MM.1S (cell line): ENCODE data around the gene APBB1IP.

Experiments used
- DNase-seq: peaks from one replicate; pipeline ENCODE4 v3.0.0-alpha.2; 2015
- H2AFZ ChIP-seq: fragments of 300-600 bp; sonication (generic); 2 replicates; pipeline ENCODE4 v1.6.0; 2016; ENCODE audit warnings: antibody characterized with exemption, low read length
- H3F3A ChIP-seq: fragments of 300-600 bp; sonication (generic); 2 replicates; pipeline ENCODE4 v1.6.1; 2016; ENCODE audit warnings: mild to moderate bottlenecking, antibody characterized with exemption, low read length, moderate library complexity, mixed read lengths; ENCODE audit not compliant: insufficient read depth
- H3K27ac ChIP-seq: fragments of 300-600 bp; sonication (generic); 2 replicates; pipeline ENCODE4 v1.5.1; 2016; ENCODE audit warnings: mild to moderate bottlenecking, low read length
- H3K27me3 ChIP-seq: fragments of 300-600 bp; sonication (generic); replicated peaks from 2 replicates; pipeline ENCODE4 v1.6.0; 2016; ENCODE audit warnings: low read length; ENCODE audit not compliant: insufficient read depth
- H3K36me3 ChIP-seq: fragments of 300-600 bp; sonication (generic); replicated peaks from 2 replicates; pipeline ENCODE4 v1.6.1; 2016; ENCODE audit warnings: mild to moderate bottlenecking, low read length, mixed read lengths; ENCODE audit not compliant: insufficient read depth
- H3K4me1 ChIP-seq: fragments of 300-600 bp; sonication (generic); 2 replicates; pipeline ENCODE4 v1.6.1; 2016; ENCODE audit warnings: low read length, mixed read lengths
- H3K4me2 ChIP-seq: fragments of 300-600 bp; sonication (generic); 2 replicates; pipeline ENCODE4 v1.6.0; 2016; ENCODE audit warnings: low read depth, low read length
- H3K4me3 ChIP-seq: fragments of 300-600 bp; sonication (generic); 2 replicates; pipeline ENCODE4 v1.5.1; 2016; ENCODE audit warnings: low read length, mixed read lengths
- H3K79me2 ChIP-seq: fragments of 300-600 bp; sonication (generic); 2 replicates; pipeline ENCODE4 v1.6.1; 2016; ENCODE audit warnings: mixed run types, low read length, mixed read lengths
- H3K9ac ChIP-seq: fragments of 300-600 bp; sonication (generic); 2 replicates; pipeline ENCODE4 v1.6.1; 2016; ENCODE audit warnings: low read length, mixed read lengths
- H3K9me2 ChIP-seq: fragments of 300-600 bp; sonication (generic); replicated peaks from 2 replicates; pipeline ENCODE4 v1.6.1; 2016; ENCODE audit warnings: mild to moderate bottlenecking, low read length, mixed read lengths; ENCODE audit not compliant: insufficient read depth
- H3K9me3 ChIP-seq: fragments of 300-600 bp; sonication (generic); replicated peaks from 2 replicates; pipeline ENCODE4 v1.6.1; 2016; ENCODE audit warnings: mild to moderate bottlenecking, low read length, mixed read lengths; ENCODE audit not compliant: insufficient read depth
- H4K20me1 ChIP-seq: fragments of 300-600 bp; sonication (generic); 2 replicates; pipeline ENCODE4 v1.6.1; 2016; ENCODE audit warnings: mild to moderate bottlenecking, low read length, moderate library complexity, mixed read lengths; ENCODE audit not compliant: insufficient read depth
- EZH2 ChIP-seq: fragments of 300-600 bp; sonication (generic); optimal IDR thresholded peaks from 2 replicates; pipeline ENCODE3; 2017; ENCODE audit warnings: low read depth, mild to moderate bottlenecking, antibody characterized with exemption, low read length, mixed read lengths
- EZH2phosphoT487 ChIP-seq: fragments of 300-600 bp; sonication (generic); IDR thresholded peaks from 2 replicates; pipeline ENCODE4 v1.6.1; 2018; ENCODE audit warnings: antibody characterized with exemption, low read length
- TF ChIP-seq, protein P1 (sequence below): fragments of 300-600 bp; sonication (generic); IDR thresholded peaks from 2 replicates; pipeline ENCODE4 v1.5.1; 2016; ENCODE audit warnings: antibody characterized with exemption, low read length, mixed read lengths

APBB1IP gene

DNA sequence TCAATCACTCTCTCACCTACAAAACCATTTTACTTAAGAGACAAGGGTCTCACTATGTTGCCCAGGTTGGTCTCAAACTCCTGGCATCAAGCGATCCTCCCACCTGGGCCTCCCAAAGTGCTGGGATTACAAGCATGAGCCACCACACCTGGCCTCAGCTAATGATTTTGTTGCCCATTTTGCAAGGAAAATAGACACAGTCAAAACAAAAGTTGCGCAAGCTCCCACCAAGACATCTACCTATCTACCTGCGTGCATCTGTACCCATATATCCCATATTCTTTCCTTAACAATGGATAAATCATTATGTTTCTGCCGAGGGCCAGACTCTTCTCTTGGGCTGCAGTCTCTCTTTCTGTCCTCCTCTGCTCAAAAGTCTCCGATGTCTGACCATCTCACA is 67.3 kb downstream of the APBB1IP start:
- Histone ChIP-seq H4K20me1 (no peaks in the 10 kb centered on the region), H3K27me3 (no peaks in the 10 kb centered on the region), H3K4me3 (no peak overlapping the region), H3K9me2 (no peaks in the 10 kb centered on the region), H3F3A (no peaks in the 10 kb centered on the region), H3K9ac (no peak overlapping the region), H3K79me2 (no peaks in the 10 kb centered on the region), H3K4me1 (no peaks in the 10 kb centered on the region), H3K27ac (no peak overlapping the region), H3K9me3 (no peaks in the 10 kb centered on the region), H3K4me2 (no peak overlapping the region), H3K36me3 (no peaks in the 10 kb centered on the region), H2AFZ (no peak overlapping the region)
- DNase-seq, result no peak
- no peak for TF ChIP-seq EZH2phosphoT487
- TF ChIP-seq, protein P1, sequence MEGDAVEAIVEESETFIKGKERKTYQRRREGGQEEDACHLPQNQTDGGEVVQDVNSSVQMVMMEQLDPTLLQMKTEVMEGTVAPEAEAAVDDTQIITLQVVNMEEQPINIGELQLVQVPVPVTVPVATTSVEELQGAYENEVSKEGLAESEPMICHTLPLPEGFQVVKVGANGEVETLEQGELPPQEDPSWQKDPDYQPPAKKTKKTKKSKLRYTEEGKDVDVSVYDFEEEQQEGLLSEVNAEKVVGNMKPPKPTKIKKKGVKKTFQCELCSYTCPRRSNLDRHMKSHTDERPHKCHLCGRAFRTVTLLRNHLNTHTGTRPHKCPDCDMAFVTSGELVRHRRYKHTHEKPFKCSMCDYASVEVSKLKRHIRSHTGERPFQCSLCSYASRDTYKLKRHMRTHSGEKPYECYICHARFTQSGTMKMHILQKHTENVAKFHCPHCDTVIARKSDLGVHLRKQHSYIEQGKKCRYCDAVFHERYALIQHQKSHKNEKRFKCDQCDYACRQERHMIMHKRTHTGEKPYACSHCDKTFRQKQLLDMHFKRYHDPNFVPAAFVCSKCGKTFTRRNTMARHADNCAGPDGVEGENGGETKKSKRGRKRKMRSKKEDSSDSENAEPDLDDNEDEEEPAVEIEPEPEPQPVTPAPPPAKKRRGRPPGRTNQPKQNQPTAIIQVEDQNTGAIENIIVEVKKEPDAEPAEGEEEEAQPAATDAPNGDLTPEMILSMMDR, result no peak
- TF ChIP-seq EZH2, result no peak

DNA sequence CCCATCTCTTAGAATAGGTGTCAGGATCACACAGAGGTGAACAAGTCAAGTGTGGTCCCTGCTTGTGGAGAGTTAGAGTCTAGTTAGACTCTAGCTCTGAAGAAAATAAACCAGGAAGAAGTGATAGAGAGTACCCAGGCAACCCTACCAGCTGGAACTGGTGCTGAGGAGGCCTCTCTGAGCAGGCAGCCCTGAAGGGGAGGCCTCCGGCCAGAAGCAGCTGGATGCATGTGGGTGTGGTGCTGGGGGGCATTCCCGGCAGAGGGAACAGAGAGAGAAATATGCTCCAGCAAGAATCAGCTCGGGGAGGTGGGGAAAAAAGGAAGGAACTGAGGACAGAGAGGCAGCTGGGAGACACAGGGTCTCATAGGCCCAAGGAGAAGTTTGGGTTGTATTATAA is 68.6 kb downstream of the APBB1IP start:
- Histone ChIP-seq H3K9ac (no peak overlapping the region), H3F3A (no peaks in the 10 kb centered on the region), H3K4me3 (no peak overlapping the region), H3K9me2 (no peaks in the 10 kb centered on the region), H3K4me1 (no peaks in the 10 kb centered on the region), H4K20me1 (no peaks in the 10 kb centered on the region), H3K27me3 (no peaks in the 10 kb centered on the region), H3K27ac (no peak overlapping the region), H2AFZ (no peak overlapping the region), H3K36me3 (no peaks in the 10 kb centered on the region), H3K4me2 (no peak overlapping the region), H3K79me2 (no peaks in the 10 kb centered on the region), H3K9me3 (no peaks in the 10 kb centered on the region)
- DNase-seq, result no peak
- TF ChIP-seq, protein P1, result no peak
- no peak for TF ChIP-seq EZH2phosphoT487
- no peak for TF ChIP-seq EZH2

- H3F3A ChIP-seq, result no peaks in the 10 kb centered on the region
- DNase-seq, result no peak
- no peaks in the 10 kb centered on the region for H3K9me2 ChIP-seq
- H3K27ac ChIP-seq, result no peak overlapping the region
- H3K27me3 ChIP-seq, result no peaks in the 10 kb centered on the region
- H4K20me1 ChIP-seq, result no peaks in the 10 kb centered on the region
- H3K4me2 ChIP-seq, result no peak overlapping the region
- H3K36me3 ChIP-seq, result no peaks in the 10 kb centered on the region
- H3K79me2 ChIP-seq, result no peaks in the 10 kb centered on the region
- H3K9ac ChIP-seq, result no peak overlapping the region
- TF ChIP-seq EZH2 (no peak), EZH2phosphoT487 (no peak)
- TF ChIP-seq, protein P1, result no peak
- H2AFZ ChIP-seq, result no peak overlapping the region
- H3K4me1 ChIP-seq, result no peaks in the 10 kb centered on the region
- H3K9me3 ChIP-seq, result no peaks in the 10 kb centered on the region
- no peak overlapping the region for H3K4me3 ChIP-seq
Observed at GRCh38 chr10:26507441-26507840, 69.3 kb downstream of the APBB1IP start.
